Right atrium auricular region (tissue), 2 donors: ENCODE measurements around the gene CRYBG3. TPM values are rescaled to one million over a fixed set of nuclear protein-coding genes. Genes with fewer than 3 reads are reported as not detected.
A peak's percentile ranks its signal among the peaks of the same experiment; 100 is the strongest.

ENCODE experiments used
- DNase-seq: peaks from one replicate; pipeline ENCODE4 v3.0.0-alpha.2; 2019; ENCODE audit warnings: low spot score
- H3K27ac ChIP-seq, 2 donors: fragments of 200-600 bp; sonication (generic); 1 replicate in 1 of 2; 2 replicates in 1 of 2; pipeline ENCODE4 v1.5.1; 2016 to 2019
- H3K27me3 ChIP-seq, 2 donors: fragments of 200-600 bp; sonication (generic); one replicate each; pipeline versions ENCODE4 v1.5.1 to v1.6.0; 2017 to 2019
- H3K36me3 ChIP-seq: fragments of 200-600 bp; sonication (generic); one replicate; pipeline ENCODE4 v1.5.1; 2016
- H3K4me1 ChIP-seq, 2 donors: fragments of 200-600 bp; sonication (generic); one replicate each; pipeline versions ENCODE4 v1.5.1 to v1.6.0; 2017 to 2019
- H3K4me3 ChIP-seq, 2 donors: fragments of 200-600 bp; sonication (generic); 1 replicate in 1 of 2; 2 replicates in 1 of 2; pipeline ENCODE4 v1.5.1; 2017 to 2019; ENCODE audit warnings: mild to moderate bottlenecking in 1 of 2, moderate library complexity in 1 of 2
- H3K9me3 ChIP-seq, 2 donors: fragments of 200-600 bp; sonication (generic); one replicate each; pipeline ENCODE4 v1.5.1; 2019
- CTCF ChIP-seq, 2 donors: fragments of 200-600 bp; sonication (generic); IDR thresholded peaks; one replicate each; pipeline ENCODE4 v1.5.1; 2019; ENCODE audit warnings: antibody characterized with exemption in 2 of 2
- total RNA-seq, 2 donors: library from RNA; depleted of rRNA; stranded (reverse); fragments of >200 nt; gene quantifications; one replicate each; pipeline ENCODE4 v1.1.0, GENCODE V29; 2016

CRYBG3 gene
- total RNA-seq, 2 donors from 2014 or later: 17.6 to 18.6 TPM

GRCh38 chr3:97928986-97929385, 107.2 kb downstream of the CRYBG3 start:
- Histone ChIP-seq H3K27me3 (no peaks in the 10 kb centered on the region), H3K4me1 (peaks cover 0 to 7% of the 10 kb centered on the region in 2 donors), H3K27ac (no peak overlapping the region), H3K9me3 (no peaks in the 10 kb centered on the region), H3K36me3 (peaks cover 26% of the 10 kb centered on the region), H3K4me3 (no peak overlapping the region)
- no peak for TF ChIP-seq CTCF (IDR thresholded peaks at IDR 0.05)
- no peak for DNase-seq

GRCh38 chr3:97930018-97930417, 108.2 kb downstream of the CRYBG3 start:
- no peak overlapping the region for H3K4me3 ChIP-seq
- H3K4me1 ChIP-seq: peaks cover 0 to 7% of the 10 kb centered on the region in 2 donors
- H3K27me3 ChIP-seq: no peaks in the 10 kb centered on the region
- H3K36me3 ChIP-seq: peaks cover 23% of the 10 kb centered on the region
- no peaks in the 10 kb centered on the region for H3K9me3 ChIP-seq
- DNase-seq: no peak
- no peak for TF ChIP-seq CTCF (IDR thresholded peaks at IDR 0.05)
- H3K27ac ChIP-seq: no peak overlapping the region

GRCh38 chr3:97931218-97931617, 109.4 kb downstream of the CRYBG3 start:
- Histone ChIP-seq H3K4me3 (no peak overlapping the region), H3K9me3 (no peaks in the 10 kb centered on the region), H3K4me1 (peaks cover 0 to 7% of the 10 kb centered on the region in 2 donors), H3K36me3 (peaks cover 32% of the 10 kb centered on the region), H3K27ac (no peak overlapping the region), H3K27me3 (no peaks in the 10 kb centered on the region)
- no peak for TF ChIP-seq CTCF (IDR thresholded peaks at IDR 0.05)
- DNase-seq: no peak

- TF ChIP-seq CTCF (IDR thresholded peaks at IDR 0.05): no peak
- peak overlapping the region in 1 of 2 donors; percentile 10 for H3K27ac ChIP-seq
- DNase-seq: no peak
Observed at GRCh38 chr3:97932387-97932801, 110.6 kb downstream of the CRYBG3 start.

GRCh38 chr3:97934980-97935695, 113.3 kb downstream of the CRYBG3 start:
- Histone ChIP-seq H3K4me1 (peaks cover 0 to 7% of the 10 kb centered on the region in 2 donors), H3K4me3 (no peak overlapping the region), H3K9me3 (no peaks in the 10 kb centered on the region), H3K27me3 (no peaks in the 10 kb centered on the region), H3K27ac (no peak overlapping the region), H3K36me3 (peaks cover 51% of the 10 kb centered on the region)
- no peak for TF ChIP-seq CTCF (IDR thresholded peaks at IDR 0.05)
- no peak for DNase-seq

More at GRCh38 chr3:97932387-97932801, 110.6 kb downstream of the CRYBG3 start:
- Histone ChIP-seq H3K36me3 (peaks cover 44% of the 10 kb centered on the region), H3K4me3 (no peak overlapping the region), H3K27me3 (no peaks in the 10 kb centered on the region), H3K4me1 (peaks cover 0 to 7% of the 10 kb centered on the region in 2 donors), H3K9me3 (no peaks in the 10 kb centered on the region)

GRCh38 chr3:97935842-97936241, 114.0 kb downstream of the CRYBG3 start:
- DNase-seq: no peak
- Histone ChIP-seq H3K27me3 (no peaks in the 10 kb centered on the region), H3K4me1 (peaks cover 0 to 7% of the 10 kb centered on the region in 2 donors), H3K27ac (no peak overlapping the region), H3K36me3 (peaks cover 47% of the 10 kb centered on the region), H3K4me3 (no peak overlapping the region), H3K9me3 (no peaks in the 10 kb centered on the region)
- no peak for TF ChIP-seq CTCF (IDR thresholded peaks at IDR 0.05)
